Pancreas (tissue), 10 donors: Measurements from ENCODE around the gene RNF214. TPM values are rescaled to one million over a fixed set of nuclear protein-coding genes. Genes with fewer than 3 reads are reported as not detected.

Experiments
- ATAC-seq, 4 donors: fragments of 200-7000 bp; cut with Tn5 transposase; one replicate each; pipeline versions ENCODE4 v1.8.0 to v1.9.1; 2020; ENCODE audit warnings: mild to moderate bottlenecking in 4 of 4, moderate library complexity in 4 of 4
- DNase-seq, 6 donors: peaks; one replicate each; pipeline ENCODE4 v3.0.0-alpha.2; 2020
- FAIRE-seq: peaks from 2 replicates; lab custom pipeline; 2012; peaks lifted over from hg19 to GRCh38; lab: Jason Lieb, UNC
- H3K27ac ChIP-seq, 4 donors: fragments of 200-600 bp; sonication (generic); 1 replicate in 3 of 4; 2 replicates in 1 of 4; pipeline versions ENCODE4 v1.5.0 to v1.8.0; 2020
- H3K27me3 ChIP-seq, 4 donors: fragments of 200-600 bp; one replicate each; pipeline ENCODE4 v1.8.0; 2021
- H3K36me3 ChIP-seq, 3 donors: fragments of 200-600 bp; sonication (generic) in 1 of 3; one replicate each; pipeline versions ENCODE4 v1.5.0 to v1.8.0; 2020 to 2021
- H3K4me1 ChIP-seq, 3 donors: fragments of 200-600 bp; one replicate each; pipeline ENCODE4 v1.8.0; 2021
- H3K4me3 ChIP-seq, 4 donors: fragments of 200-600 bp; sonication (generic) in 2 of 4; one replicate each; pipeline versions ENCODE4 v1.5.0 to v1.8.0; 2020 to 2021
- H3K9me3 ChIP-seq, 4 donors: fragments of 200-600 bp; one replicate each; pipeline ENCODE4 v1.8.0; 2021
- CTCF ChIP-seq, 4 donors: fragments of 200-600 bp; sonication (generic) in 3 of 4; IDR thresholded peaks; one replicate each; pipeline versions ENCODE4 v1.5.0 to v1.8.0; 2021; ENCODE audit warnings: antibody characterized with exemption in 4 of 4
- WGBS, 2 donors: extraction: QIAGEN DNeasy Blood & Tissue Kit; methylation state at CpG; one replicate each; pipeline ENCODE4 v1.1.7; 2013; 5-methylcytosine and 5-hydroxymethylcytosine counted together
- intact Hi-C, 3 donors: fragments of 100-400 bp; cut with DNase I; formaldehyde crosslinking; loops; one replicate each; pipeline versions ENCODE4 v1.11.1 to v1.14.2; 2022
- polyA plus RNA-seq, 2 donors: library from polyadenylated mRNA; stranded (reverse); fragments of 200-250 nt; gene quantifications; one replicate each; pipeline ENCODE4 v1.2.3, GENCODE V29; 2013
- total RNA-seq, 6 donors: library from RNA; stranded (reverse); fragmentation: NEBNext Ultra II Directional in 4 of 6; extraction: Animal tissue kit (Norgen Biotek cat#: 25700) in 4 of 6; gene quantifications; one replicate each; pipeline versions ENCODE4 v1.2.1 to v1.2.4, GENCODE V29; 2021 to 2023
- donor health status: healthy with polysubstance abuse.
- donor health status: DM: no; HTN: no; CAD: no; lungs with moderate emphysema.
- donor health status: DM: no; HTN: no; CAD: no.
- donor health status: control.
- donor health status: control.
- donor health status: Bipolar disorder and iron deficiency.
- donor health status: DM: yes; HTN: yes; CAD: no.
- donor health status: DM: no; HTN: no; CAD: no.
- donor health status: DM: no; HTN: no; CAD: no.
- donor health status: DM: yes; HTN: yes; CAD: no.

Gene RNF214
- total and polyA plus RNA-seq, 8 donors, result 14.0 to 23.8 (median 19.0) TPM

- H3K4me3 ChIP-seq, result peak within 1 kb of the TSS in 1 of 4 donors; percentile 28
- 69 to 72% methylated on average over 33 to 34 of the region's 34 CpGs for WGBS, 2 donors
- peak in 3 of 4 donors; percentile 2 to 20 (median 19) for ATAC-seq
Observed at GRCh38 chr11:117199053-117199915, 33.2 kb upstream of the RNF214 start, which contains the start of gene TAGLN. Gene TAGLN, plus strand, starts transcription at chr11:117199370. Its CDS starts 3,644 bp downstream, at chr11:117203014.

GRCh38 chr11:117199916-117200812, 32.3 kb upstream of the RNF214 start:
- WGBS, 2 donors, result 67% methylated on average over 13 of the region's 13 CpGs
- DNase-seq, result peak in 1 of 6 donors; percentile 63

More at GRCh38 chr11:117199053-117199915, 33.2 kb upstream of the RNF214 start, which contains the start of gene TAGLN:
- Histone ChIP-seq H3K27me3 (no peaks in the 10 kb centered on the region), H3K9me3 (no peaks in the 10 kb centered on the region), H3K36me3 (peaks cover 0 to under 1% (median 0%) of the 10 kb centered on the region in 3 donors), H3K4me1 (peaks cover 4 to 13% (median 8%) of the 10 kb centered on the region in 3 donors), H3K27ac (peak within 1 kb of the TSS in 1 of 4 donors; percentile 41)
- FAIRE-seq (no peak), DNase-seq (peak in 2 of 6 donors; percentile 48 to 67)
- no peak for TF ChIP-seq CTCF (IDR thresholded peaks at IDR 0.05)
- intact Hi-C loops, result no loop called here

GRCh38 chr11:117200813-117201657, 31.4 kb upstream of the RNF214 start:
- peaks cover 0 to 6% (median 0%) of the 10 kb centered on the region in 3 donors for H3K36me3 ChIP-seq
- no peak for ATAC-seq
- 81 to 85% methylated on average over 12 of the region's 12 CpGs for WGBS, 2 donors
- no peak for FAIRE-seq
- peak overlapping the region in 2 of 4 donors; percentile 1 to 17 for H3K4me3 ChIP-seq
- peak in 2 of 6 donors; percentile 28 to 36 for DNase-seq
- H3K27ac ChIP-seq, result peak overlapping the region in 1 of 4 donors; percentile 22
- peaks cover 0 to 4% (median 0%) of the 10 kb centered on the region in 3 donors for H3K4me1 ChIP-seq
- no peaks in the 10 kb centered on the region for H3K9me3 ChIP-seq
- intact Hi-C loops, result no loop called here
- H3K27me3 ChIP-seq, result no peaks in the 10 kb centered on the region
- TF ChIP-seq CTCF (IDR thresholded peaks at IDR 0.05), result no peak

More at GRCh38 chr11:117199916-117200812, 32.3 kb upstream of the RNF214 start:
- intact Hi-C loops, result no loop called here
- Histone ChIP-seq H3K27ac (no peak overlapping the region), H3K36me3 (peaks cover 0 to 3% (median 0%) of the 10 kb centered on the region in 3 donors), H3K4me3 (peak overlapping the region in 1 of 4 donors; percentile 17), H3K27me3 (no peaks in the 10 kb centered on the region), H3K9me3 (no peaks in the 10 kb centered on the region), H3K4me1 (peaks cover 3 to 6% (median 4%) of the 10 kb centered on the region in 3 donors)
- no peak for FAIRE-seq
- TF ChIP-seq CTCF (IDR thresholded peaks at IDR 0.05), result no peak
- no peak for ATAC-seq

- H3K9me3 ChIP-seq, result no peaks in the 10 kb centered on the region
- no peak for TF ChIP-seq CTCF (IDR thresholded peaks at IDR 0.05)
- peaks cover 0 to 4% (median 0%) of the 10 kb centered on the region in 3 donors for H3K4me1 ChIP-seq
- intact Hi-C loops, result no loop called here
- peak overlapping the region in 1 of 4 donors; percentile 22 for H3K27ac ChIP-seq
- FAIRE-seq (no peak), ATAC-seq (peak in 1 of 4 donors; percentile 0), DNase-seq (peak in 2 of 6 donors; percentile 45 to 80)
- no peaks in the 10 kb centered on the region for H3K27me3 ChIP-seq
- H3K4me3 ChIP-seq, result peak overlapping the region in 2 of 4 donors; percentile 1 to 17
- WGBS, 2 donors, result 70 to 74% methylated on average over 14 of the region's 14 CpGs
- peaks cover 0 to 6% (median 0%) of the 10 kb centered on the region in 3 donors for H3K36me3 ChIP-seq
Observed at GRCh38 chr11:117201658-117202305, 30.7 kb upstream of the RNF214 start.
